MM.1S (cell line): ENCODE results near the gene SH3RF1.

Source experiments
- EZH2 ChIP-seq: fragments of 300-600 bp; sonication (generic); optimal IDR thresholded peaks from 2 replicates; pipeline ENCODE3; 2017; ENCODE audit warnings: low read depth, mild to moderate bottlenecking, antibody characterized with exemption, low read length, mixed read lengths
- EZH2phosphoT487 ChIP-seq: fragments of 300-600 bp; sonication (generic); IDR thresholded peaks from 2 replicates; pipeline ENCODE4 v1.6.1; 2018; ENCODE audit warnings: antibody characterized with exemption, low read length

- TF ChIP-seq EZH2 (no peak), EZH2phosphoT487 (no peak)
Observed at GRCh38 chr4:169098054-169098497, 172.7 kb downstream of the SH3RF1 start.
